ENCODE data around the gene ADAR. TPM values are rescaled to one million over a fixed set of nuclear protein-coding genes. Genes with fewer than 3 reads are reported as not detected.

Gene ADAR
- total and polyA plus RNA-seq, 2 of the 8 experiments (the other 6 are each of a cell fraction or from before 2014, with no cell fraction given), result 125 to 242 TPM

GRCh38 chr1:154551474-154551873 lies 56.5 kb downstream of the ADAR start:
- no peak for DNase-seq (ENCODE audit: low read depth in 1 of 2, low spot score in 2 of 2)
- Histone ChIP-seq H3K27ac (ENCODE audit: low read depth, low read length) (no peak overlapping the region), H3K14ac (ENCODE audit: insufficient read length) (no peak overlapping the region), H2BK5ac (ENCODE audit: low read depth, low read length) (no peak overlapping the region), H3K4me3 (ENCODE audit: extremely low read depth in 1 of 4, insufficient read depth in 2 of 4, low read depth in 3 of 4, low read length in 4 of 4) (no peak overlapping the region), H3K4me1 (replicated peaks in 1 of 4; ENCODE audit: control insufficient read depth in 3 of 4, insufficient read depth in 4 of 4, low read length in 3 of 4) (peaks cover 0 to 5% (median 3%) of the 10 kb centered on the region in 4 experiments; a peak in 3 of 7 replicates), H2AFZ (ENCODE audit: low read length) (no peak overlapping the region), H2AK5ac (ENCODE audit: low read depth, low read length) (no peak overlapping the region), H2BK120ac (replicated peaks; ENCODE audit: low read depth, low read length) (no peak overlapping the region), H3K9me3 (ENCODE audit: insufficient read depth in 2 of 2, low read depth in 1 of 2, low read length in 1 of 2) (no peaks in the 10 kb centered on the region), H3K4me2 (ENCODE audit: insufficient read depth in 1 of 2, low read depth in 2 of 2, low read length in 2 of 2) (no peak overlapping the region), H3K27me3 (replicated peaks in 1 of 4; ENCODE audit: control insufficient read depth in 3 of 4, extremely low read depth in 1 of 4, insufficient read depth in 3 of 4, low read length in 3 of 4) (no peaks in the 10 kb centered on the region), H3K23me2 (ENCODE audit: low read depth, low read length) (no peaks in the 10 kb centered on the region), H2BK15ac (ENCODE audit: low read length) (no peak overlapping the region), H3K79me2 (ENCODE audit: control insufficient read depth in 1 of 2, insufficient read depth in 2 of 2, low read length in 2 of 2) (peaks cover 0 to 15% of the 10 kb centered on the region in 2 experiments; a peak in 2 of 4 replicates), H4K20me1 (replicated peaks in 1 of 2; ENCODE audit: control insufficient read depth in 1 of 2, insufficient read depth in 2 of 2, low read length in 2 of 2) (peaks cover 2 to 14% of the 10 kb centered on the region in 2 experiments), H3K23ac (ENCODE audit: insufficient read length) (no peak overlapping the region), H3K79me1 (ENCODE audit: low read depth, low read length) (peaks cover 3% of the 10 kb centered on the region; the same call in 1 of the 2 replicates), H4K5ac (ENCODE audit: insufficient read length, low read depth, low read length) (no peak overlapping the region), H4K8ac (ENCODE audit: extremely low read depth, insufficient read depth, low read length) (no peak overlapping the region), H4K91ac (replicated peaks; ENCODE audit: insufficient read length, low read length) (no peak overlapping the region), H3K9ac (replicated peaks in 1 of 4; ENCODE audit: extremely low read depth in 1 of 4, low read depth in 3 of 4, low read length in 3 of 4) (no peak overlapping the region), H3K18ac (ENCODE audit: extremely low read depth, low read length) (no peak overlapping the region), H2BK12ac (ENCODE audit: low read depth, low read length) (no peak overlapping the region), H3K36me3 (ENCODE audit: control insufficient read depth in 2 of 4, insufficient read depth in 4 of 4, low read length in 3 of 4) (peaks cover 34 to 72% (median 60%) of the 10 kb centered on the region in 4 experiments), H3K4ac (replicated peaks; ENCODE audit: insufficient read length, low read depth, low read length) (no peak overlapping the region), H3K56ac (replicated peaks; ENCODE audit: insufficient read length, low read depth, low read length) (no peak overlapping the region), H2BK20ac (ENCODE audit: low read length) (no peak overlapping the region)
- ChIA-PET CTCF (ENCODE audit: partially characterized antibody) (interaction anchor here (0.6 to 2.2 kb wide), 4 partner anchors 16 to 70 kb away, joined by 3 to 9 read pairs (median 3); no protein-coding TSS in a partner anchor), POLR2A (ENCODE audit: partially characterized antibody) (no interaction called here)
- 83% methylated on average over 3 of the region's 4 CpGs; no CpG with 5 or more reads in 1 of the 2 experiments for WGBS, 2 experiments (ENCODE audit: extremely low coverage in 1 of 2, insufficient coverage in 1 of 2, insufficient read length in 1 of 2, insufficient replicate concordance in 2 of 2, low coverage in 1 of 2, low lambda C conversion rate in 2 of 2, missing lambda C conversion rate in 1 of 2)
- no peak for FAIRE-seq
- TF ChIP-seq RBBP5 (IDR thresholded peaks at IDR 0.05; ENCODE audit: borderline replicate concordance, low read depth, low read length) (no peak), JUN (IDR thresholded peaks at IDR 0.05; ENCODE audit: low read depth, low read length) (no peak), EP300 (IDR thresholded peaks at IDR 0.05; ENCODE audit: borderline replicate concordance in 1 of 2, low read depth in 2 of 2, low read length in 2 of 2) (no peak), NRF1 (IDR thresholded peaks at IDR 0.05; ENCODE audit: low read depth, low read length) (no peak), JUND (IDR thresholded peaks at IDR 0.05; ENCODE audit: low read length) (no peak), YY1 (IDR thresholded peaks at IDR 0.05; ENCODE audit: low read depth, low read length) (no peak), TAF7 (optimal IDR thresholded peaks at IDR 0.05; ENCODE audit: borderline replicate concordance, low read depth, low read length) (no peak), EGR1 (IDR thresholded peaks at IDR 0.05; ENCODE audit: borderline replicate concordance, low read depth, low read length) (no peak), CBX5 (IDR thresholded peaks at IDR 0.05; ENCODE audit: low read depth, low read length) (no peak), SIX5 (IDR thresholded peaks at IDR 0.05; ENCODE audit: low read depth, low read length) (no peak), GTF2F1 (IDR thresholded peaks at IDR 0.05; ENCODE audit: borderline replicate concordance, low read depth, low read length) (no peak), BACH1 (IDR thresholded peaks at IDR 0.05; ENCODE audit: low read length) (no peak)
